HG03565 (cell line): ENCODE data around the gene STMP1.
"Not testable (repeated sequence)": the region's sequence is repeated elsewhere in the genome, so short reads cannot be mapped to it uniquely, and the experiment has no call there.

Source experiments
- ATAC-seq: cut with Tn5 transposase; IDR thresholded peaks from one replicate; pipeline ENCODE4 v1.9.1; 2021; ENCODE audit warnings: mild to moderate bottlenecking, moderate library complexity; ENCODE audit not compliant: unreplicated experiment

Gene STMP1

DNA sequence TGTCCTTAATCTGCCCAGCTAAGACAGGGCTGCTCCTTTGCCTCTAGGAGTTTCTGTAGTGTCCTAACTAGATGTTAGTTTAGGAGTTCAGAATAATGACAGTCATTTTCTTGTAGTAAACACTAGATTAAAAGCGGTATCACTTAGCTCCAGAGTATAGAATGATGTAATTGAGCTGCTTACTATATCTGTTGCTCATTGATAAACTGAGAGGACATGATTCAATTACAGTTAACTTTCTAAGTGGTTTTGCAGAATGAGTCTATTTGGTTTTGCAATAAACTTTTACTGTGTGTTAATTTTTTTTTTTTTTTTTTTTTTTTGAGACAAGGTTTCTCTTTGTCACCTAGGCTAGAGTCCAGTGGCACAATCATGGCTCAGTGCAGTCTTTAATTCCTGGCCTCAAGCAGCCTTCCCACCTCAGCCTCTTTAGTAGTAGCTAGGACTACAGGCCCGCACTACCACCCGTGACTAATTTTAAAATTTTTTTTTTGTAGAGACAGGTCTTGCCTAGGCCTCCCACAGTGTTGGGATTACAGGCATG is 1.8 kb downstream of the STMP1 start:
- no peak for ATAC-seq

DNA sequence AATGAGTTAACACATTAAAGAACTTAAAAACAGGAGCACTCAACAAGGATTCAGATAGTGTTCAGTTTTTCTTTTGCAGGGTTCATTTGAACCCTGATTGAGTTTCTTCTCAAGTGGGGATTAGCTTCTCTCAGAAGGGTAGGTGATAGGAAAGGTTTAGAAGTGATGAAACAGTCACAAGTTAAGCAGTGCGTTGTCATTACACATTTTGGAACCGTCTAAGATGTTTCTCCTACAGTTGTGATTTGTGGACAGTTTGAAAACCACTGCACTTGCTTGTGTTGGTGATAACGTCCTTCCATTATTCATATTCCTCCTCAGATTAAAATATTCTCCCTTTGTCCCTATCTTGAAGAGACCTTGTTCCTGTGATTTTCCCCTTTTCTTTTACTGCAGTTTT is 2.7 kb downstream of the STMP1 start:
- ATAC-seq, result no peak

DNA sequence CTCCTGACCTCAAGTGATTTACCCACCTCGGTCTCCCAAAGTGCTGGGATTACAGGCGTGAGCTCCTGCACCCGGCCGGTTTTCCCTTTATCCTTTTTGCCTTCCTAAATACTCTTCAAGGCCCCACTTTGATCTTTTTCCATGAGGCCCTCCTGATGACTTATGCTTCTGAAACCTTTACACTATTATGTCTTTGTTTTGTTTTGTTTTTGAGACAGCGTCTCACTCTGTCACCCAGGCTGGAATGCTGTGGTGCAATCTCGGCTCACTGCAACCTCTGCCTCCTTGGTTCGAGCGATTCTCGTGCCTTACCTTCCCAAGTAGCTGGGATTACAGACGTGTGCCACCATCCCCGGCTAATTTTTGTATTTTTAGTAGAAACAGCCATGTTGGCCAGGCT is 3.8 kb downstream of the STMP1 start:
- no peak for ATAC-seq

- no peak for ATAC-seq
These were observed 4.5 kb downstream of the STMP1 start for GRCh38 chr7:135666846-135667245.

DNA sequence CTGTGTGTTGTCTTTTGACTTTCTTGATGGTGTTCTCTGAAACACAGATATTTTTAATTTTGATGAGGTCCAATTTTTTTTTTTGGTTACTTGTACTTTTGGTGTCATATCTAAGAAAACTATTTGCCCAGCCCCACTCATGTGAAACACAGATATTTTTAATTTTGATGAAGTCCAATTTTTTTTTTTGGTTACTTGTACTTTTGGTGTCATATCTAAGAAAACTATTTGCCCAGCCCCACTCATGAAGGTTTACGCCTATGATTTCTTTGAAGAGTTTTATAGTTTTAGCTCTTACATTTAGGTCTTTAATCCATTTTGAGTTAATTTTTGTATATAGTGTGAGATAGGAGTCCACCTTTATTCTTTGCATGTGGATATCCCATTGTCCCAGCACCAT is 5.3 kb downstream of the STMP1 start:
- not testable (repeated sequence) for ATAC-seq

DNA sequence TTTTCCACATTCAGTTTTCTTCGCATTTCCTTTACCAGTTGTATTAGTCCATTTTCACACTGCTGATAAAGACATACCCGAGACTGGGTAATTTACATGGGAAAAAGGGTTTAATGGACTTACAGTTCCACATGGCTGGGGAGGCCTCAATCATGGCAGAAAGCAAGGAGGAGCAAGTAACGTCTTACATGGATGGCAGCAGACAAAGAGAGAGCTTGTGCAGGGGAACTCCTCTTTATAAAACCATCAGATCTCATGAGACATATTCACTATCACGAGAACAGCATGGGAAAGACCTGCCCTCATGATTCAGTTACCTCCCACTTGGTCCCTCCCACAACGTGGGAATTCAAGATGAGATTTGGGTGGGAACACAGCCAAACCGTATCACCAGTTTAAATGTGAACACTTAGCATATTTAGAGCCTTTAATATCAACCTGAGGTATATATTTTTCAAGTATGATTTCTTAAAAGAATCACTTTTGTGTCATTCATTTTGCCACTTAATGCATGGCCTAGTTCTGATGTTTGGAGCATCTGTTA is 6.6 kb downstream of the STMP1 start:
- not testable (repeated sequence) for ATAC-seq

DNA sequence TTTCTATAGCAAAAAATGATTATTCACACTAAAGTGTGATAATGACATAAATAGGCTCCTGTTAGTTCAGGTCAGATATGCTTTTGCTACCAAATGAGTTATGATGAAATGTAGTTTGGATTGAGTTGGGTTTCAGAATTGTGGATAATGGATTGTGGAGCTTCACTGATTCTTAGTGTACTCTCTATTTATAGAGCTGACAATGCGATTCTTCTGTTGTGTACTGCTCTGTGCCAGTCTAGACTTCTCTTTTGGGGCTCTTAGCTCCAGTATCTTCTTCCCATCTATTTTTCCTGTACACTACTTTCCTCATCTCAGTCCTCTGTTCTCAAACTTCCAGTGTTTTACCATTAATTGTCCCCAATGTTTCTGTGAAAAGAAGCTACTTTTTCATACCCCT is 7.5 kb downstream of the STMP1 start:
- no peak for ATAC-seq

DNA sequence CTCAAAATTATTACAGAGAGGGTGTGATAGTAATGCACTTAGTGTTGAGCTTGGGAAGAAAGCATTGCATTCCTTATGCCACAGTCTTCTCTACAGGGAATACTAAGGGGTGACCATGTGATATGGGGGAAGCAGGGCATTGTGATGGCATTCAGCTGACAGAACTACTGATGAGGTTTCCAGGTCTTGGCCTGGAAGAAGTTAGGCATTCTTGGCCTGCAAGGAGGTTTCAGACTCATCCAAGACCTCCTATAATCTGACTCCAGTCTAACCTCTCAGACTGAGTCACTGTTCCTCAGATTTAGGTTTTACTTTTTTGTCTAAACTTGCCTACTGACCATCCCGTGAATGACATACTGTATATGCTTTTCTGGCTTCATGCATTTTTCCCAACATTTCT is 7.9 kb downstream of the STMP1 start:
- ATAC-seq, result no peak

GRCh38 chr7:135672560-135673359 is 10.4 kb downstream of the STMP1 start:
- no peak for ATAC-seq

DNA sequence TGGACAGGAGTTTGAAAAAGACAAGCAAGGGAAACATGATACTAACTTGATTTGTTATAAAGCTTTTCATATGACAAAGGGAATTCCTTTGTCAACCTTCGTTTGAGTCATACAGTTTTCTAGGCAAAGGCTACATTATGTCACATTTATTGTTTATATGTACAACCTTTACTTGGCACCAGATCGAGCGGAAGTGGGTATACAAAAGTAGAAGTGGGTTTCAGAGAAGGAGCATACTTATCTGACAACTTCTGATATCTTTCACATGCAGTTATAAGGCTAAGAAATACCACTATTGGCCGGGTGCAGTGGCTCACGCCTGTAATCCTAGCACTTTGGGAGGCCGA is 11.0 kb downstream of the STMP1 start:
- ATAC-seq, result no peak

GRCh38 chr7:135678612-135679575 is 16.6 kb downstream of the STMP1 start:
- ATAC-seq, result no peak

GRCh38 chr7:135681762-135682161 is 19.4 kb downstream of the STMP1 start:
- ATAC-seq, result no peak

DNA sequence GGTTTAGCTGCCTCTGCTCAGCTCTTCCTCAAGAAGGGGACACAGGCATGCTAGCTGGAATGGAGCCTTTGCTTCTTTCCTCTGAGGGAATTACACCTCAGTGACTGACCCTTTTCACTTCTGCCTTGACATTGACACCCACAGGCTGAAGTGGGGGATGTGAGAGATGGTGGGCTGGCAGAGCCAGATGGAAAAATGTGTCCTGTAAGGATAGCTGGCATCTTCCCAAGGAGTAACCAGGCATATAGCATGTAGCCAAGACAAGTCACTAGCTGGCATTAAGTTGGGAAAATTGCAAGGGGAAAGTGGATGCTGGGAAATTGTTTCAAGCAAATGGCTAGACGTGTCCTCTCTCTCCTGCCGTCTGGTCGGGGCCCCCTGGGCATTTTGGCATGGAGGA is 19.9 kb downstream of the STMP1 start:
- ATAC-seq, result no peak

GRCh38 chr7:135683609-135684008 is 21.3 kb downstream of the STMP1 start:
- no peak for ATAC-seq

DNA sequence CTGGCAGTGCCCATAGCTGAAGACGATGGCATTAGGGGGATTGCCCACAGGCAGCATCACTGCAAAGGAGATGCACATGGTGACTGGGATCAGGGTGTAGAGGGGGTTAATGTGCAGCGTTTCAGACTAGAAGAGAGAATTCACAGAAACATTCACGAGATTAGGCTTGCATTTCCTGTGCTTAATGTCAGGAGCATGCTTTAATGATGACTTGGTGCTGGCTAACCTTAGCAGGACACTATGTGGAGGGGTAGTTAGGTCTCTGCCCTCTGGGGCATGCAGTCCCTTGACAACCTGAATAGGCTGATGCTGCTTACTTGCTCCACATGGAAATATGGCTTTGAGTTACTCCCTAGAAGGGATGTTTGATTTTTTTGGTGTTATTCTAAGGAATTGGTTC is 21.8 kb downstream of the STMP1 start:
- no peak for ATAC-seq

DNA sequence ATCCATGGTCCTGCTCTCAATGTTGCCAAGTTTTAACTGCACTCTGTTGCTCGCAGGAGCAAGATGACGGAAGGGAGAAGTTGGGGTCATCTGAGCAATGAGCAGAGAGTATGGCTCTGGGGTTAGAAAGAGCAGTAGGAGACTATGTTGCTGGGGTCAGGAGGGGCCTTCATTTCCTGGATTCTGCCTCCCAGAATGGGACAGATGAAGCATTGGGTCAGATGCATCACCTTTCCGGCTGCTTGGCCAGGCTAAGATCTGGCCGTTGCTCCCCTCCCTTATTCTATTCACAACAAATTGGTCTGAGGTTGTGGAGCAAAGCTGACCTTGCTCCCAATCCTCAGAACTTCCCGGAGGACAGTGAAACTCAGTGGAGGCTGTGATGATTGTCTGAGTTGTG is 22.4 kb downstream of the STMP1 start:
- no peak for ATAC-seq

- no peak for ATAC-seq
These were observed 23.2 kb downstream of the STMP1 start for GRCh38 chr7:135685306-135686084.

- no peak for ATAC-seq
These were observed 25.2 kb downstream of the STMP1 start for GRCh38 chr7:135687466-135687865.

- no peak for ATAC-seq
These were observed 28.3 kb downstream of the STMP1 start for GRCh38 chr7:135690566-135690965.

- no peak for ATAC-seq
These were observed 29.7 kb downstream of the STMP1 start for GRCh38 chr7:135692055-135692454.

DNA sequence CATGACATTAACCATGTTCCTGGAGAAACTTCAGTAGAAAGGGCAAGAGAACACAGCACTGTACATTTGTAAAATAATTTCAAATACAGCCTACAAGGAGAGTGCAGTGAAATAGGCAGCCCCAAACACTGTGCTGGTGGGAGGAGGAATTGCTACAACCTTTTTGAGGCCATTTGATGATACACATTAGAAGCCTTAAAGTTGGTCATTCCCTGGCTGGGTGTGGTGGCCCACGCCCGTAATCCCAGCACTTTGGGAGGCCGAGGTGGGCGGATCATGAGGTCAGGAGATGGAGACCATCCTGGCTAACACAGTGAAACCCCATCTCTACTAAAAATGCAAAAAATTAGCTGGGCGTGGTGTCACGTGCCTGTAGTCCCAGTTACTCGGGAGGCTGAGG is 30.3 kb downstream of the STMP1 start:
- not testable (repeated sequence) for ATAC-seq
